Measurements from ENCODE around the gene C7. TPM values are rescaled to one million over a fixed set of nuclear protein-coding genes. Genes with fewer than 3 reads are reported as not detected.

The C7 gene
- total and polyA plus RNA-seq, 2 of the 8 experiments (the other 6 are each of a cell fraction or from before 2014, with no cell fraction given): 0.08 TPM; not detected in 1

GRCh38 chr5:41010572-41010971 is 101.3 kb downstream of the C7 start (continued):
- no peak for TF ChIP-seq CEBPB (IDR thresholded peaks at IDR 0.05; ENCODE audit: low read depth, low read length)
- TF ChIP-seq SIX5 (IDR thresholded peaks at IDR 0.05; ENCODE audit: low read depth, low read length): no peak
- no peak for TF ChIP-seq KDM1A (IDR thresholded peaks at IDR 0.05; ENCODE audit: borderline replicate concordance, low read length)
- TF ChIP-seq NRF1 (IDR thresholded peaks at IDR 0.05; ENCODE audit: low read depth, low read length): no peak
- no peak for TF ChIP-seq SIRT6 (IDR thresholded peaks at IDR 0.05; ENCODE audit: low read length)
- no peak for TF ChIP-seq ATF3 (IDR thresholded peaks at IDR 0.05; ENCODE audit: insufficient read depth, low read depth, low read length)
- TF ChIP-seq CHD1 (IDR thresholded peaks at IDR 0.05; ENCODE audit: low read depth, low read length): no peak
